H1 (cell line): Measurements from ENCODE around the gene CAMKK2. TPM values are rescaled to one million over a fixed set of nuclear protein-coding genes. Genes with fewer than 3 reads are reported as not detected.
"Not testable (repeated sequence)": the region's sequence is repeated elsewhere in the genome, so short reads cannot be mapped to it uniquely, and the experiment has no call there.

ENCODE experiments used
- CTCF ChIA-PET: fragments of 300-600 bp; sonication (Branson Sonifier 250); formaldehyde crosslinking; loops from one replicate; lab custom pipeline; 2021; ENCODE audit not compliant: partially characterized antibody; lab: Charles Lee
- POLR2A ChIA-PET: fragments of 300-600 bp; sonication (Branson Sonifier 250); formaldehyde crosslinking; loops from one replicate; lab custom pipeline; 2021; ENCODE audit warnings: inconsistent platforms; ENCODE audit not compliant: partially characterized antibody; lab: Charles Lee
- DNase-seq, 2 experiments: peaks; one replicate each; pipeline versions ENCODE4 v3.0.0 to v3.0.0-alpha.2; 2010 to 2022; ENCODE audit warnings: low spot score in 2 of 2, low read depth in 1 of 2, mixed read lengths in 1 of 2
- FAIRE-seq: peaks from 2 replicates; lab custom pipeline; 2011; peaks lifted over from hg19 to GRCh38; lab: Jason Lieb, UNC
- H2AFZ ChIP-seq: 2 replicates; pipeline ENCODE4 v1.8.1; 2012; ENCODE audit warnings: low read length, inconsistent platforms
- H2AK5ac ChIP-seq: 2 replicates; pipeline ENCODE4 v1.6.1; 2013; ENCODE audit warnings: low read depth, low read length
- H2BK120ac ChIP-seq: replicated peaks from 2 replicates; pipeline ENCODE3; 2013; ENCODE audit warnings: low read depth, low read length, inconsistent platforms
- H2BK12ac ChIP-seq: 2 replicates; pipeline ENCODE4 v1.6.1; 2013; ENCODE audit warnings: low read depth, low read length
- H2BK15ac ChIP-seq: 2 replicates; pipeline ENCODE4 v1.6.1; 2013; ENCODE audit warnings: low read length
- H2BK20ac ChIP-seq: 2 replicates; pipeline ENCODE4 v1.6.1; 2013; ENCODE audit warnings: low read length
- H2BK5ac ChIP-seq: 2 replicates; pipeline ENCODE4 v1.6.1; 2013; ENCODE audit warnings: low read depth, low read length
- H3K14ac ChIP-seq: 2 replicates; pipeline ENCODE4 v1.6.1; 2013; ENCODE audit warnings: inconsistent platforms; ENCODE audit not compliant: insufficient read length
- H3K18ac ChIP-seq: 2 replicates; pipeline ENCODE4 v1.6.1; 2013; ENCODE audit warnings: low read length; ENCODE audit errors: extremely low read depth
- H3K23ac ChIP-seq: 2 replicates; pipeline ENCODE4 v1.6.1; 2013; ENCODE audit warnings: inconsistent platforms; ENCODE audit not compliant: insufficient read length
- H3K23me2 ChIP-seq: 2 replicates; pipeline ENCODE4 v1.6.1; 2013; ENCODE audit warnings: low read depth, low read length
- H3K27ac ChIP-seq: 2 replicates; pipeline ENCODE4 v1.6.1; 2011; ENCODE audit warnings: low read depth, low read length, inconsistent platforms
- H3K27me3 ChIP-seq, 4 experiments: replicated peaks in 1 of 4; 1 replicate in 1 of 4; 2 replicates in 3 of 4; pipeline versions ENCODE4 v1.6.1 to v1.8.1; 2011 to 2013; ENCODE audit warnings: low read length in 3 of 4, mild to moderate bottlenecking in 3 of 4, inconsistent platforms in 2 of 4, mixed read lengths in 2 of 4, moderate library complexity in 1 of 4; ENCODE audit not compliant: control insufficient read depth in 3 of 4, insufficient read depth in 3 of 4; ENCODE audit errors: extremely low read depth in 1 of 4
- H3K36me3 ChIP-seq, 4 experiments: 2 replicates each; pipeline versions ENCODE4 v1.6.1 to v1.8.1; 2011 to 2013; ENCODE audit warnings: mild to moderate bottlenecking in 4 of 4, low read length in 3 of 4, moderate library complexity in 2 of 4, control low read depth in 1 of 4, inconsistent platforms in 1 of 4; ENCODE audit not compliant: insufficient read depth in 4 of 4, control insufficient read depth in 2 of 4
- H3K4ac ChIP-seq: replicated peaks from 2 replicates; pipeline ENCODE3; 2013; ENCODE audit warnings: low read length, low read depth, mixed read lengths, inconsistent platforms; ENCODE audit not compliant: insufficient read length
- H3K4me1 ChIP-seq, 4 experiments: replicated peaks in 1 of 4; 1 replicate in 1 of 4; 2 replicates in 3 of 4; pipeline versions ENCODE4 v1.6.1 to v1.8.1; 2011 to 2013; ENCODE audit warnings: low read length in 3 of 4, inconsistent platforms in 2 of 4, mixed read lengths in 1 of 4; ENCODE audit not compliant: insufficient read depth in 4 of 4, control insufficient read depth in 3 of 4
- H3K4me2 ChIP-seq, 2 experiments: 2 replicates each; pipeline versions ENCODE4 v1.6.1 to v1.8.1; 2011 to 2013; ENCODE audit warnings: low read depth in 2 of 2, low read length in 2 of 2, control low read depth in 1 of 2, inconsistent platforms in 1 of 2, mild to moderate bottlenecking in 1 of 2; ENCODE audit not compliant: insufficient read depth in 1 of 2
- H3K4me3 ChIP-seq, 4 experiments: fragments of 200-600, 300-600 bp in 1 of 4; sonication (generic), shearing (Covaris generic), sonication (Bioruptor Twin) in 1 of 4; 2 replicates each; pipeline versions ENCODE4 v1.5.1 to v1.8.1; 2011 to 2016; ENCODE audit warnings: low read length in 4 of 4, low read depth in 3 of 4, control low read depth in 2 of 4, inconsistent platforms in 2 of 4, mild to moderate bottlenecking in 2 of 4, mixed read lengths in 1 of 4, moderate library complexity in 1 of 4; ENCODE audit not compliant: insufficient read depth in 2 of 4; ENCODE audit errors: extremely low read depth in 1 of 4
- H3K56ac ChIP-seq: replicated peaks from 2 replicates; pipeline ENCODE3; 2013; ENCODE audit warnings: low read depth, mild to moderate bottlenecking, mixed read lengths, low read length, inconsistent platforms; ENCODE audit not compliant: insufficient read length
- H3K79me1 ChIP-seq: 2 replicates; pipeline ENCODE4 v1.6.1; 2013; ENCODE audit warnings: low read depth, low read length, control low read depth
- H3K79me2 ChIP-seq, 2 experiments: 2 replicates each; pipeline versions ENCODE4 v1.6.1 to v1.8.1; 2012 to 2013; ENCODE audit warnings: low read length in 2 of 2, mild to moderate bottlenecking in 2 of 2, inconsistent platforms in 1 of 2; ENCODE audit not compliant: insufficient read depth in 2 of 2, control insufficient read depth in 1 of 2
- H3K9ac ChIP-seq, 4 experiments: replicated peaks in 1 of 4; 1 replicate in 1 of 4; 2 replicates in 3 of 4; pipeline versions ENCODE4 v1.6.1 to v1.8.1; 2011 to 2013; ENCODE audit warnings: low read depth in 3 of 4, low read length in 3 of 4, control low read depth in 2 of 4, mild to moderate bottlenecking in 2 of 4, moderate library complexity in 2 of 4, inconsistent platforms in 1 of 4; ENCODE audit errors: extremely low read depth in 1 of 4
- H3K9me3 ChIP-seq, 2 experiments: 2 replicates each; pipeline versions ENCODE4 v1.6.1 to v1.8.1; 2012 to 2013; ENCODE audit warnings: mild to moderate bottlenecking in 2 of 2, moderate library complexity in 2 of 2, control low read depth in 1 of 2, inconsistent platforms in 1 of 2, low read depth in 1 of 2, low read length in 1 of 2, mixed read lengths in 1 of 2; ENCODE audit not compliant: insufficient read depth in 2 of 2
- H4K20me1 ChIP-seq, 2 experiments: replicated peaks in 1 of 2; 2 replicates each; pipeline versions ENCODE3 to v1.8.1; 2011 to 2013; ENCODE audit warnings: inconsistent platforms in 2 of 2, low read length in 2 of 2, mild to moderate bottlenecking in 1 of 2; ENCODE audit not compliant: insufficient read depth in 2 of 2, control insufficient read depth in 1 of 2
- H4K5ac ChIP-seq: 2 replicates; pipeline ENCODE4 v1.6.1; 2013; ENCODE audit warnings: low read length, low read depth, mixed read lengths, inconsistent platforms; ENCODE audit not compliant: insufficient read length
- H4K8ac ChIP-seq: 2 replicates; pipeline ENCODE4 v1.8.0; 2013; ENCODE audit warnings: mild to moderate bottlenecking, moderate library complexity, low read length, inconsistent platforms; ENCODE audit not compliant: insufficient read depth; ENCODE audit errors: extremely low read depth
- H4K91ac ChIP-seq: replicated peaks from 2 replicates; pipeline ENCODE3; 2013; ENCODE audit warnings: low read length, mixed read lengths, inconsistent platforms; ENCODE audit not compliant: insufficient read length
- CREB1 ChIP-seq: IDR thresholded peaks from 2 replicates; pipeline ENCODE4 v1.6.1; 2012; ENCODE audit warnings: inconsistent platforms
- RAD21 ChIP-seq, 2 experiments: IDR thresholded peaks in 1 of 2; conservative IDR thresholded peaks in 1 of 2; 2 replicates each; pipeline ENCODE4 v1.6.1; 2011; ENCODE audit warnings: low read depth in 2 of 2, low read length in 2 of 2, improper control_type of control experiment in 1 of 2, inconsistent platforms in 1 of 2, mild to moderate bottlenecking in 1 of 2, moderate library complexity in 1 of 2
- SP1 ChIP-seq: IDR thresholded peaks from 2 replicates; pipeline ENCODE4 v1.6.1; 2011; ENCODE audit warnings: low read depth, low read length
- TEAD4 ChIP-seq: IDR thresholded peaks from 2 replicates; pipeline ENCODE4 v1.6.1; 2012; ENCODE audit warnings: low read depth, low read length, inconsistent platforms, mixed read lengths
- WGBS, 2 experiments: shearing (Covaris generic) in 1 of 2; methylation state at CpG; one replicate each; pipeline versions ENCODE4 v1.1.6 to v1.1.7; 2013 to 2015; ENCODE audit warnings: low lambda C conversion rate in 2 of 2, mixed read lengths in 2 of 2, inconsistent platforms in 1 of 2, low coverage in 1 of 2, missing lambda C conversion rate in 1 of 2; ENCODE audit not compliant: insufficient replicate concordance in 2 of 2, insufficient coverage in 1 of 2, insufficient read length in 1 of 2; ENCODE audit errors: extremely low coverage in 1 of 2, missing lambda C conversion rate in 1 of 2; 5-methylcytosine and 5-hydroxymethylcytosine counted together
- polyA plus RNA-seq, 7 experiments: library from polyadenylated mRNA; depleted of rRNA in 3 of 7; stranded (reverse) in 5 of 7; unstranded in 2 of 7; fragments of >200 nt in 5 of 7; fragments of 200-250 nt in 2 of 7; gene quantifications; 1 replicate in 5 of 7; 2 replicates in 1 of 7; 4 replicates in 1 of 7; pipeline versions ENCODE4 v1.2.1 to v1.2.3, GENCODE V29; 2011 to 2013; ENCODE audit warnings: missing spikeins in 2 of 7, mixed read lengths in 2 of 7
- total RNA-seq: library from RNA; stranded (reverse); fragmentation: NEBNext Ultra II Directional; extraction: Animal tissue kit (Norgen Biotek cat#: 25700); gene quantifications from 2 replicates; pipeline ENCODE4 v1.2.1, GENCODE V29; 2021
- TF ChIP-seq, protein P1 (sequence below), 3 experiments: IDR thresholded peaks; 1 replicate in 2 of 3; 2 replicates in 1 of 3; pipeline versions ENCODE4 v1.5.1 to v1.6.1; 2011; ENCODE audit warnings: low read length in 3 of 3, mild to moderate bottlenecking in 3 of 3, inconsistent platforms in 2 of 3, low read depth in 1 of 3, moderate library complexity in 1 of 3; ENCODE audit not compliant: insufficient read depth in 1 of 3; ENCODE audit errors: control extremely low read depth in 1 of 3

CAMKK2 gene
- total and polyA plus RNA-seq, 2 of the 8 experiments (the other 6 are each of a cell fraction or from before 2014, with no cell fraction given), result 29.6 to 30.6 TPM

DNA sequence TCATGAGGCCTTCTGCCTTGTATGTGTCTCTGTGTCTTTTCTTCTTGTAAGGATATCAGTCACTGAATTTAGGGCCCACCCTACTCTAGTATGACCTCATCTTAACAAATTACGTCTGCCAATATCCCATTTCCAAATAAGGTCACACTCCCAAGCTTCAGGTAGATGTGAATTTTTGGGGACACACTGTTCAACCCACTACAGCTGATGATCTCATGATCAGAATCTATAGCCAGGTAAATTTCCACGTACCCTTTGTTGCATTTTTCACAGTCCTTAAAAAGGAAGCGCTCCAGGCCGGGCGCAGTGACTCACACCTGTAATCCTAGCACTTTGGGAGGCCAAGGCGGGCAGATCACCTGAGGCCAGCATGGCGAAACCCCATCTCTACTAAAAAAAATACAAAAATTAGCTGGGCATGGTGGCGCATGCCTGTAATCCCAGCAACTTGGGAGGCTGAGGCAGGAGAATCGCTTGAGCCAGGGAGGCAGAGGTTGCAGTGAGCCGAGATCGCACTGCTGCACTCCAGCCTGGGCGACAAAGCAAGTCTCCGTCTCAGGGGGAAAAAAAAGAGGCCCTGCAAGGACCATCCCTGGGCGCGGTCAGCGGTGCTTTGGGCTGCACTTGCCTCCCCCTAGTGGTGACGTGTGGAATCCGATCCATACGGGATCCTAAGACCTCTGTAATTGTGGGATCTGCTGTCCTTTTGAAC lies 66.5 kb downstream of the CAMKK2 start:
- H3K56ac ChIP-seq, H3K18ac ChIP-seq, H3K79me2 ChIP-seq, H2BK12ac ChIP-seq, H3K27me3 ChIP-seq, H3K4me3 ChIP-seq, H3K23ac ChIP-seq, H3K4ac ChIP-seq, H3K14ac ChIP-seq, H3K79me1 ChIP-seq, H3K27ac ChIP-seq, H3K9ac ChIP-seq, H2BK120ac ChIP-seq, H4K91ac ChIP-seq, H3K4me2 ChIP-seq, H4K8ac ChIP-seq, H3K23me2 ChIP-seq, H4K20me1 ChIP-seq, H2AFZ ChIP-seq, H3K36me3 ChIP-seq, H3K9me3 ChIP-seq, H2BK20ac ChIP-seq, H2AK5ac ChIP-seq, H4K5ac ChIP-seq, H2BK15ac ChIP-seq, H3K4me1 ChIP-seq, H2BK5ac ChIP-seq: not testable (repeated sequence)
- POLR2A ChIA-PET, result interaction anchor here (1.0 to 1.1 kb wide), 3 partner anchors 9 to 123 kb away, joined by 3 read pairs; no protein-coding TSS in a partner anchor
- 46% methylated on average over 19 of the region's 19 CpGs; no CpG with 5 or more reads in 1 of the 2 experiments for WGBS, 2 experiments
- peak; percentile 65 to 91 for DNase-seq
- CTCF ChIA-PET, result interaction anchor here (0.7 to 3.5 kb wide), 12 partner anchors 9 to 647 kb away, joined by 3 to 24 read pairs (median 3); no protein-coding TSS in a partner anchor
- peak; percentile 79 for FAIRE-seq
- TF ChIP-seq SP1, result 0 out of 2 replicates have a peak, but pooled peaks have one; percentile 22
- TF ChIP-seq, protein P1, sequence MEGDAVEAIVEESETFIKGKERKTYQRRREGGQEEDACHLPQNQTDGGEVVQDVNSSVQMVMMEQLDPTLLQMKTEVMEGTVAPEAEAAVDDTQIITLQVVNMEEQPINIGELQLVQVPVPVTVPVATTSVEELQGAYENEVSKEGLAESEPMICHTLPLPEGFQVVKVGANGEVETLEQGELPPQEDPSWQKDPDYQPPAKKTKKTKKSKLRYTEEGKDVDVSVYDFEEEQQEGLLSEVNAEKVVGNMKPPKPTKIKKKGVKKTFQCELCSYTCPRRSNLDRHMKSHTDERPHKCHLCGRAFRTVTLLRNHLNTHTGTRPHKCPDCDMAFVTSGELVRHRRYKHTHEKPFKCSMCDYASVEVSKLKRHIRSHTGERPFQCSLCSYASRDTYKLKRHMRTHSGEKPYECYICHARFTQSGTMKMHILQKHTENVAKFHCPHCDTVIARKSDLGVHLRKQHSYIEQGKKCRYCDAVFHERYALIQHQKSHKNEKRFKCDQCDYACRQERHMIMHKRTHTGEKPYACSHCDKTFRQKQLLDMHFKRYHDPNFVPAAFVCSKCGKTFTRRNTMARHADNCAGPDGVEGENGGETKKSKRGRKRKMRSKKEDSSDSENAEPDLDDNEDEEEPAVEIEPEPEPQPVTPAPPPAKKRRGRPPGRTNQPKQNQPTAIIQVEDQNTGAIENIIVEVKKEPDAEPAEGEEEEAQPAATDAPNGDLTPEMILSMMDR (IDR thresholded peaks at IDR 0.05; ENCODE audit: control extremely low read depth in 1 of 3, insufficient read depth in 1 of 3, low read depth in 1 of 3, low read length in 3 of 3), result peak; percentile 78 to 95 (median 91)
- TF ChIP-seq RAD21 (IDR thresholded peaks at IDR 0.05 in 1 of 2, conservative IDR thresholded peaks at IDR 0.05 in 1 of 2; ENCODE audit: low read depth in 2 of 2, low read length in 2 of 2), result peak; percentile 72 to 81
- TF ChIP-seq CREB1, result 0 out of 2 replicates have a peak, but pooled peaks have one; percentile 27
- 0 out of 2 replicates have a peak, but pooled peaks have one; percentile 17 for TF ChIP-seq TEAD4
